ENCODE results near the gene PRPF6. TPM values are rescaled to one million over a fixed set of nuclear protein-coding genes. Genes with fewer than 3 reads are reported as not detected.

Gene PRPF6
- total and polyA plus RNA-seq, 2 experiments from 2014 or later = 47.1 to 54.8 TPM

- 55 to 67% methylated on average over 9 to 10 of the region's 11 CpGs for WGBS, 2 experiments (ENCODE audit: low coverage in 1 of 2, low lambda C conversion rate in 2 of 2, missing lambda C conversion rate in 2 of 2)
- in situ Hi-C loops (cut with MboI) = no loop called here
Observed at GRCh38 chr20:64033981-64034493, 53.1 kb downstream of the PRPF6 start.

DNA sequence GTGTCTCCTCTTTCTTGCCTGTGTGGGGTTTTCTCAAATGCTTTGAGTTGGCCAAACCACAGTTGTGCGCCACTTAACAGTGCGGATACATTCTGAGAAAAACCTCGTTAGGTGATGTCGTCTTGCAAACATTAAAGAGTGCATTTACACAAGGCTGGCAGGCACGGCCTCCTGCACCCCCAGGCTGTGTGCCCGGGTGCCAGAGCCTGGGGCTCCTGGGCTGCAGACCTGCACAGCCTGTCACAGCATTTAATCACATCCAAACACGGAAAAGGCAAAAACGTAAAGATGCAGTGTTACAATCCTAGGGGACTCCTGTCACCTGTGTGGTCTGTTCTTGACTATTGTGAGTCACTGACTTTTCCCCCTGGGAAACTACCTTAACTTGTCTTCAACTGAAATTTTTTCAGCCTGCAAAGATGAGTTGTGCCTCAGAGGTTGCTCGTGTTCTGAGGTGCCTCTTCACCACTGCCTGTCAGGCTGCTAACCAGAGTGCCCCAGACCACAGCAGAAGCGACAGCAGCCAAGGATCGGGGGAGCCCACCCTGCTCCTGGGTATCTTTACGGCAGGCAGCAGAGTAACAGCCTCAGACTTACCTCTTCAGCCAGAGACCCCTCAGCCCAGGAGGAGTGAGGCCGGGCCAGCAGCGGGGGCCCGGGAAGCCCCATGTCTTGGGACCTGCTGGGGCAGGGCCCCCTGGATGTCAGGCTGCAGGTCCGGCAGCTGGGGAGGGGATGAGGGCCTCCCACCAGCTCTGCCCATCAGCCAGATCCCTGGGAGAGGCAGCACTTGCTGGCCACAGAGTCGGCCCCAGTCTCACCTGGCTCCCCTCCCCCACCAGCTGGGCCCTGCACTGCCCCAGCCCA is 54.4 kb downstream of the PRPF6 start:
- 74 to 75% methylated on average over 13 to 17 of the region's 17 CpGs for WGBS, 2 experiments (ENCODE audit: low coverage in 1 of 2, low lambda C conversion rate in 2 of 2, missing lambda C conversion rate in 2 of 2)
- no peak overlapping the region for H3K4me2 ChIP-seq (ENCODE audit: unreplicated experiment)
- no peak for TF ChIP-seq EZH2 (IDR thresholded peaks at IDR 0.05; ENCODE audit: insufficient read depth, poor library complexity, severe bottlenecking)
- no peaks in the 10 kb centered on the region for H3K9me3 ChIP-seq (ENCODE audit: low read depth)
- no peak overlapping the region for H2AFZ ChIP-seq
- no peaks in the 10 kb centered on the region; the same call in 1 of the 2 replicates for H3K36me3 ChIP-seq (ENCODE audit: low read depth)
- no peaks in the 10 kb centered on the region for H3K4me1 ChIP-seq (ENCODE audit: insufficient read depth)
- H3K79me2 ChIP-seq (ENCODE audit: insufficient read depth) = no peaks in the 10 kb centered on the region
- H3F3A ChIP-seq (ENCODE audit: insufficient read depth) = no peaks in the 10 kb centered on the region
- in situ Hi-C loops (cut with MboI) = no loop called here
- no peaks in the 10 kb centered on the region for H3K9me2 ChIP-seq (ENCODE audit: insufficient read depth)
- H3K27ac ChIP-seq = no peak overlapping the region
- H4K20me1 ChIP-seq (ENCODE audit: insufficient read depth) = no peaks in the 10 kb centered on the region
- no peak overlapping the region for H3K4me3 ChIP-seq
- H3K27me3 ChIP-seq (replicated peaks; ENCODE audit: insufficient read depth) = peaks cover 12% of the 10 kb centered on the region; the same call in 1 of the 2 replicates
- H3K9ac ChIP-seq = no peak overlapping the region
- DNase-seq = no peak

More at GRCh38 chr20:64033981-64034493, 53.1 kb downstream of the PRPF6 start:
- H3K79me2 ChIP-seq (ENCODE audit: insufficient read depth) = no peaks in the 10 kb centered on the region
- H3K4me1 ChIP-seq (ENCODE audit: insufficient read depth) = no peaks in the 10 kb centered on the region
- H3K36me3 ChIP-seq (ENCODE audit: low read depth) = peaks cover 3% of the 10 kb centered on the region; the same call in 1 of the 2 replicates
- H3F3A ChIP-seq (ENCODE audit: insufficient read depth) = no peaks in the 10 kb centered on the region
- no peak overlapping the region for H3K27ac ChIP-seq
- no peaks in the 10 kb centered on the region for H4K20me1 ChIP-seq (ENCODE audit: insufficient read depth)
- no peak overlapping the region for H3K4me2 ChIP-seq (ENCODE audit: unreplicated experiment)
- H3K9ac ChIP-seq = no peak overlapping the region
- no peak overlapping the region for H3K4me3 ChIP-seq
- H3K9me2 ChIP-seq (ENCODE audit: insufficient read depth) = no peaks in the 10 kb centered on the region
- TF ChIP-seq EZH2 (IDR thresholded peaks at IDR 0.05; ENCODE audit: insufficient read depth, poor library complexity, severe bottlenecking) = no peak
- TF ChIP-seq EZH2phosphoT487 (IDR thresholded peaks at IDR 0.05; ENCODE audit: insufficient read depth, low read depth) = no peak
- no peaks in the 10 kb centered on the region for H3K9me3 ChIP-seq (ENCODE audit: low read depth)
- H3K27me3 ChIP-seq (replicated peaks; ENCODE audit: insufficient read depth) = no peaks in the 10 kb centered on the region
- DNase-seq = no peak
- no peak overlapping the region for H2AFZ ChIP-seq

- TF ChIP-seq EZH2 (IDR thresholded peaks at IDR 0.05; ENCODE audit: insufficient read depth, poor library complexity, severe bottlenecking) (no peak), EZH2phosphoT487 (IDR thresholded peaks at IDR 0.05; ENCODE audit: insufficient read depth, low read depth) (no peak)
- 78 to 89% methylated on average over 8 to 10 of the region's 10 CpGs for WGBS, 2 experiments (ENCODE audit: low coverage in 1 of 2, low lambda C conversion rate in 2 of 2, missing lambda C conversion rate in 2 of 2)
- DNase-seq = no peak
Observed at GRCh38 chr20:64035933-64036345, 55.0 kb downstream of the PRPF6 start, which contains the start of gene C20orf204. TSS of gene C20orf204 (plus strand) at chr20:64036182. CDS start at chr20:64036324, 142 bp downstream.

DNA sequence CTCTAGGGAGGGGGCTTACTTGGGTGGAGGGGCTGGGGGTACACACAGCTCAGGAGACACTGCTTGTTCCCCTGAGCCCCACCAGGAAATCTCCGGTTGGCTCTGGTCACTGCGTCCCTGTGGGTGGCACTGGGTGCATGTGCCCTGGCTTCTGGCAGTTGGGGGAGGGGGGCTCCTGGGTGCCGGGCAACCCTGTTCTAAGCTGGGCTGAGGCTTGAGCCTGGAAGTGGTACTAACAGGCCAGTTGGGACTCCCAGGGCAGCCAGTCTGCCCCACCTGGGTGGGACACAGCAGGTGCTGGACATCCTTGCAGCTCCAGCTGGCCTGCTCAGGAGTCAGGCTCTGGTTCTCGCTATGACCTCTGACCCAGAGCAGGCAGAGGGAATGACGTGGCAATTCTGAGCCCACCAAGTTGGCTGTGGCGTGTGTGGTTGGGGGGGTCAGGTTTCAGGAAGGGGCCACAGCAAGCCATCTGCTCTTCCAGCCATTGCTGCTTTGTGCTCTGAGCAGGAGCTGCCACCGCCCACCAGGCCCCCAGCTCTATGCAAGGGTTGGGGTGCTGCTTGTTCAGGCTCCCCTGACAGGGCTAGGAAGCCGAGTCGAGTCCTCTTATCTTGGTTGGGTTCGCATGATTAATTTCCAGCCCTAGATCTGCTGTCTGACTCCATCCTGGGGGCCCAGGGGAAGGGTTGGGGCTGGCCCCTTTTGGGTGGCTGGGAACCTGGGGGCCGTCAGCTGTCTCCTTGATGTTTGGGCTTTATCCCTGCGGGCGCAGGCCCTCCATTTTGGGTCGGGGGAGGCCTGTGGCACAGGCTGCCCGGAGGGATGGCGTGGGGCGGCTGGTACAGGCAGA is 55.6 kb downstream of the PRPF6 start:
- 63 to 66% methylated on average over 14 of the region's 17 CpGs for WGBS, 2 experiments (ENCODE audit: low coverage in 1 of 2, low lambda C conversion rate in 2 of 2, missing lambda C conversion rate in 2 of 2)
- H2AFZ ChIP-seq = no peak overlapping the region
- H3K27ac ChIP-seq = no peak overlapping the region
- no peak for DNase-seq
- no peaks in the 10 kb centered on the region for H4K20me1 ChIP-seq (ENCODE audit: insufficient read depth)
- H3K79me2 ChIP-seq (ENCODE audit: insufficient read depth) = no peaks in the 10 kb centered on the region
- in situ Hi-C loops (cut with MboI) = no loop called here
- H3K27me3 ChIP-seq (replicated peaks; ENCODE audit: insufficient read depth) = peaks cover 24% of the 10 kb centered on the region
- no peak overlapping the region for H3K4me3 ChIP-seq
- no peaks in the 10 kb centered on the region for H3F3A ChIP-seq (ENCODE audit: insufficient read depth)
- no peak overlapping the region for H3K9ac ChIP-seq
- H3K9me3 ChIP-seq (ENCODE audit: low read depth) = no peaks in the 10 kb centered on the region
- no peak overlapping the region for H3K4me2 ChIP-seq (ENCODE audit: unreplicated experiment)
- no peaks in the 10 kb centered on the region for H3K36me3 ChIP-seq (ENCODE audit: low read depth)
- no peaks in the 10 kb centered on the region for H3K9me2 ChIP-seq (ENCODE audit: insufficient read depth)
- H3K4me1 ChIP-seq (ENCODE audit: insufficient read depth) = no peaks in the 10 kb centered on the region
- no peak for TF ChIP-seq EZH2 (IDR thresholded peaks at IDR 0.05; ENCODE audit: insufficient read depth, poor library complexity, severe bottlenecking)

More at GRCh38 chr20:64035933-64036345, 55.0 kb downstream of the PRPF6 start, which contains the start of gene C20orf204:
- Histone ChIP-seq H3K36me3 (ENCODE audit: low read depth) (no peaks in the 10 kb centered on the region), H3K9me3 (ENCODE audit: low read depth) (no peaks in the 10 kb centered on the region), H3K27ac (no peak within 1 kb of the TSS), H3K9ac (no peak within 1 kb of the TSS), H3K27me3 (replicated peaks; ENCODE audit: insufficient read depth) (peaks cover 17% of the 10 kb centered on the region), H3K4me1 (ENCODE audit: insufficient read depth) (no peaks in the 10 kb centered on the region), H3K79me2 (ENCODE audit: insufficient read depth) (no peaks in the 10 kb centered on the region), H2AFZ (no peak within 1 kb of the TSS), H4K20me1 (ENCODE audit: insufficient read depth) (no peaks in the 10 kb centered on the region), H3F3A (ENCODE audit: insufficient read depth) (no peaks in the 10 kb centered on the region), H3K4me2 (ENCODE audit: unreplicated experiment) (no peak within 1 kb of the TSS), H3K4me3 (no peak within 1 kb of the TSS), H3K9me2 (ENCODE audit: insufficient read depth) (no peaks in the 10 kb centered on the region)
- in situ Hi-C loops (cut with MboI) = no loop called here
